Measurements from ENCODE around the gene RPL29.

RPL29 gene

GRCh38 chr3:51954713-51955112, 41.0 kb downstream of the RPL29 start:
- H3K4me3 ChIP-seq (ENCODE audit: extremely low read depth, insufficient read depth, low read length, poor library complexity, severe bottlenecking), result no peak overlapping the region
- H3K36me3 ChIP-seq (ENCODE audit: control insufficient read depth, insufficient read depth, low read length), result peaks cover 30% of the 10 kb centered on the region
- no peak overlapping the region for H3K27ac ChIP-seq (ENCODE audit: low read depth, low read length, severe bottlenecking)
- peaks cover 4% of the 10 kb centered on the region for H3K4me1 ChIP-seq (ENCODE audit: control insufficient read depth, insufficient read depth, low read length, poor library complexity, severe bottlenecking)
- no peaks in the 10 kb centered on the region for H3K9me3 ChIP-seq (ENCODE audit: control insufficient read depth, low read length)
- 71% methylated on average over 1 of the region's 1 CpG; no CpG with 5 or more reads in 1 of the 2 experiments for WGBS, 2 experiments (ENCODE audit: insufficient coverage in 2 of 2)

GRCh38 chr3:51954105-51954504, 41.6 kb downstream of the RPL29 start:
- Histone ChIP-seq H3K9me3 (ENCODE audit: control insufficient read depth, low read length) (no peaks in the 10 kb centered on the region), H3K27ac (ENCODE audit: low read depth, low read length, severe bottlenecking) (no peak overlapping the region), H3K36me3 (ENCODE audit: control insufficient read depth, insufficient read depth, low read length) (peaks cover 24% of the 10 kb centered on the region), H3K4me1 (ENCODE audit: control insufficient read depth, insufficient read depth, low read length, poor library complexity, severe bottlenecking) (peaks cover 4% of the 10 kb centered on the region), H3K4me3 (ENCODE audit: extremely low read depth, insufficient read depth, low read length, poor library complexity, severe bottlenecking) (no peak overlapping the region)
- 85 to 88% methylated on average over 6 of the region's 6 CpGs for WGBS, 2 experiments (ENCODE audit: insufficient coverage in 2 of 2)

GRCh38 chr3:51953445-51953844, 42.2 kb downstream of the RPL29 start:
- Histone ChIP-seq H3K27ac (ENCODE audit: low read depth, low read length, severe bottlenecking) (no peak overlapping the region), H3K4me3 (ENCODE audit: extremely low read depth, insufficient read depth, low read length, poor library complexity, severe bottlenecking) (no peak overlapping the region), H3K36me3 (ENCODE audit: control insufficient read depth, insufficient read depth, low read length) (peaks cover 18% of the 10 kb centered on the region), H3K9me3 (ENCODE audit: control insufficient read depth, low read length) (no peaks in the 10 kb centered on the region), H3K4me1 (ENCODE audit: control insufficient read depth, insufficient read depth, low read length, poor library complexity, severe bottlenecking) (peaks cover 4% of the 10 kb centered on the region)
- WGBS, 2 experiments (ENCODE audit: insufficient coverage in 2 of 2), result 100% methylated on average over 1 of the region's 3 CpGs

- Histone ChIP-seq H3K36me3 (ENCODE audit: control insufficient read depth, insufficient read depth, low read length) (no peaks in the 10 kb centered on the region), H3K9me3 (ENCODE audit: control insufficient read depth, low read length) (no peaks in the 10 kb centered on the region), H3K4me1 (ENCODE audit: control insufficient read depth, insufficient read depth, low read length, poor library complexity, severe bottlenecking) (no peaks in the 10 kb centered on the region), H3K27ac (ENCODE audit: low read depth, low read length, severe bottlenecking) (no peak overlapping the region), H3K4me3 (ENCODE audit: extremely low read depth, insufficient read depth, low read length, poor library complexity, severe bottlenecking) (no peak overlapping the region)
- WGBS, 2 experiments (ENCODE audit: insufficient coverage in 2 of 2), result 83 to 100% methylated on average over 2 of the region's 2 CpGs
Observed at GRCh38 chr3:51950899-51951298, 44.8 kb downstream of the RPL29 start.

- H3K36me3 ChIP-seq (ENCODE audit: control insufficient read depth, insufficient read depth, low read length), result no peaks in the 10 kb centered on the region
- WGBS, 2 experiments (ENCODE audit: insufficient coverage in 2 of 2), result 90 to 93% methylated on average over 3 to 5 of the region's 5 CpGs
- H3K9me3 ChIP-seq (ENCODE audit: control insufficient read depth, low read length), result no peaks in the 10 kb centered on the region
- no peaks in the 10 kb centered on the region for H3K4me1 ChIP-seq (ENCODE audit: control insufficient read depth, insufficient read depth, low read length, poor library complexity, severe bottlenecking)
- H3K4me3 ChIP-seq (ENCODE audit: extremely low read depth, insufficient read depth, low read length, poor library complexity, severe bottlenecking), result no peak overlapping the region
- H3K27ac ChIP-seq (ENCODE audit: low read depth, low read length, severe bottlenecking), result no peak overlapping the region
Observed at GRCh38 chr3:51949121-51949520, 46.6 kb downstream of the RPL29 start.

- WGBS, 2 experiments (ENCODE audit: insufficient coverage in 2 of 2), result 84 to 96% methylated on average over 9 of the region's 10 CpGs
- Histone ChIP-seq H3K27ac (ENCODE audit: low read depth, low read length, severe bottlenecking) (no peak overlapping the region), H3K4me3 (ENCODE audit: extremely low read depth, insufficient read depth, low read length, poor library complexity, severe bottlenecking) (no peak overlapping the region), H3K9me3 (ENCODE audit: control insufficient read depth, low read length) (no peaks in the 10 kb centered on the region), H3K36me3 (ENCODE audit: control insufficient read depth, insufficient read depth, low read length) (no peaks in the 10 kb centered on the region), H3K4me1 (ENCODE audit: control insufficient read depth, insufficient read depth, low read length, poor library complexity, severe bottlenecking) (no peaks in the 10 kb centered on the region)
Observed at GRCh38 chr3:51948016-51948580, 47.6 kb downstream of the RPL29 start.

GRCh38 chr3:51947215-51947900, 48.3 kb downstream of the RPL29 start:
- H3K4me3 ChIP-seq (ENCODE audit: extremely low read depth, insufficient read depth, low read length, poor library complexity, severe bottlenecking), result no peak overlapping the region
- H3K27ac ChIP-seq (ENCODE audit: low read depth, low read length, severe bottlenecking), result no peak overlapping the region
- H3K36me3 ChIP-seq (ENCODE audit: control insufficient read depth, insufficient read depth, low read length), result no peaks in the 10 kb centered on the region
- 65 to 78% methylated on average over 3 to 7 of the region's 13 CpGs for WGBS, 2 experiments (ENCODE audit: insufficient coverage in 2 of 2)
- no peaks in the 10 kb centered on the region for H3K9me3 ChIP-seq (ENCODE audit: control insufficient read depth, low read length)
- peaks cover 7% of the 10 kb centered on the region for H3K4me1 ChIP-seq (ENCODE audit: control insufficient read depth, insufficient read depth, low read length, poor library complexity, severe bottlenecking)

GRCh38 chr3:51946796-51947195, 48.9 kb downstream of the RPL29 start:
- H3K36me3 ChIP-seq (ENCODE audit: control insufficient read depth, insufficient read depth, low read length), result no peaks in the 10 kb centered on the region
- 73 to 92% methylated on average over 3 of the region's 4 CpGs for WGBS, 2 experiments (ENCODE audit: insufficient coverage in 2 of 2)
- no peak overlapping the region for H3K4me3 ChIP-seq (ENCODE audit: extremely low read depth, insufficient read depth, low read length, poor library complexity, severe bottlenecking)
- H3K4me1 ChIP-seq (ENCODE audit: control insufficient read depth, insufficient read depth, low read length, poor library complexity, severe bottlenecking), result peaks cover 8% of the 10 kb centered on the region
- no peaks in the 10 kb centered on the region for H3K9me3 ChIP-seq (ENCODE audit: control insufficient read depth, low read length)
- H3K27ac ChIP-seq (ENCODE audit: low read depth, low read length, severe bottlenecking), result no peak overlapping the region

GRCh38 chr3:51945926-51946705, 49.6 kb downstream of the RPL29 start:
- no peaks in the 10 kb centered on the region for H3K36me3 ChIP-seq (ENCODE audit: control insufficient read depth, insufficient read depth, low read length)
- H3K4me3 ChIP-seq (ENCODE audit: extremely low read depth, insufficient read depth, low read length, poor library complexity, severe bottlenecking), result no peak overlapping the region
- no peaks in the 10 kb centered on the region for H3K9me3 ChIP-seq (ENCODE audit: control insufficient read depth, low read length)
- H3K27ac ChIP-seq (ENCODE audit: low read depth, low read length, severe bottlenecking), result no peak overlapping the region
- WGBS, 2 experiments (ENCODE audit: insufficient coverage in 2 of 2), result 96 to 98% methylated on average over 11 to 14 of the region's 14 CpGs
- peaks cover 8% of the 10 kb centered on the region for H3K4me1 ChIP-seq (ENCODE audit: control insufficient read depth, insufficient read depth, low read length, poor library complexity, severe bottlenecking)

GRCh38 chr3:51945031-51945840, 50.5 kb downstream of the RPL29 start:
- H3K27ac ChIP-seq (ENCODE audit: low read depth, low read length, severe bottlenecking), result no peak overlapping the region
- H3K36me3 ChIP-seq (ENCODE audit: control insufficient read depth, insufficient read depth, low read length), result peaks cover 1% of the 10 kb centered on the region
- no peak overlapping the region for H3K4me3 ChIP-seq (ENCODE audit: extremely low read depth, insufficient read depth, low read length, poor library complexity, severe bottlenecking)
- WGBS, 2 experiments (ENCODE audit: insufficient coverage in 2 of 2), result 90 to 92% methylated on average over 14 to 17 of the region's 18 CpGs
- H3K9me3 ChIP-seq (ENCODE audit: control insufficient read depth, low read length), result no peaks in the 10 kb centered on the region
- H3K4me1 ChIP-seq (ENCODE audit: control insufficient read depth, insufficient read depth, low read length, poor library complexity, severe bottlenecking), result peaks cover 13% of the 10 kb centered on the region

Data from mesodermal cell (in vitro differentiated cells).